K562 (cell line): ENCODE results near the gene E2F1. TPM values are rescaled to one million over a fixed set of nuclear protein-coding genes. Genes with fewer than 3 reads are reported as not detected.
A peak's percentile ranks its signal among the peaks of the same experiment; 100 is the strongest.

Experiments used
- ARID2 ChIP-seq: fragments of 450-650 bp; IDR thresholded peaks from 2 replicates; pipeline ENCODE4 v1.6.1; 2017; ENCODE audit warnings: antibody characterized with exemption, mild to moderate bottlenecking
- CCNT2 ChIP-seq: IDR thresholded peaks from 2 replicates; pipeline ENCODE4 v1.6.1; 2011; ENCODE audit warnings: borderline replicate concordance, low read depth, mild to moderate bottlenecking, moderate library complexity, mixed read lengths, low read length; ENCODE audit not compliant: insufficient read length; ENCODE audit errors: extremely low read depth
- COPS2 ChIP-seq: fragments of 450-650 bp; conservative IDR thresholded peaks from 2 replicates; pipeline ENCODE4 v1.6.1; 2016; ENCODE audit warnings: mild to moderate bottlenecking, moderate library complexity
- DPF2 ChIP-seq: fragments of 450-650 bp; IDR thresholded peaks from 2 replicates; pipeline ENCODE4 v1.6.1; 2016
- FOXM1 ChIP-seq, 2 experiments: fragments of 450-650 bp in 1 of 2; sonication (generic) in 1 of 2; formaldehyde crosslinking in 1 of 2; IDR thresholded peaks; 2 replicates each; pipeline versions ENCODE4 v1.6.1 to v1.9.0; 2017 to 2022; ENCODE audit warnings: low read depth in 2 of 2, mild to moderate bottlenecking in 2 of 2, missing genetic modification reagents in 1 of 2, moderate library complexity in 1 of 2
- HNRNPLL ChIP-seq: fragments of 200-400 bp; formaldehyde crosslinking; IDR thresholded peaks from 2 replicates; pipeline ENCODE4 v1.6.1; 2017; ENCODE audit warnings: low read length, low read depth, mild to moderate bottlenecking; ENCODE audit not compliant: poor library complexity, severe bottlenecking
- KHSRP ChIP-seq: fragments of 450-650 bp; IDR thresholded peaks from 2 replicates; pipeline ENCODE4 v1.6.1; 2017
- KLF6 ChIP-seq: fragments of 250-450 bp; sonication (Bioruptor Pico); IDR thresholded peaks from 2 replicates; pipeline ENCODE4 v1.4.0; 2020; ENCODE audit warnings: mild to moderate bottlenecking, moderate library complexity, borderline replicate concordance
- MAFK ChIP-seq: IDR thresholded peaks from 2 replicates; pipeline ENCODE4 v1.6.1; 2011; ENCODE audit warnings: low read length, improper control_type of control experiment
- RBBP5 ChIP-seq: fragments of 200-600 bp; sonication (generic); IDR thresholded peaks from 2 replicates; pipeline ENCODE4 v1.6.1; 2012; ENCODE audit warnings: borderline replicate concordance, mild to moderate bottlenecking, low read length, control low read depth, inconsistent platforms; ENCODE audit not compliant: insufficient read depth, poor library complexity, severe bottlenecking
- SMARCC2 ChIP-seq: fragments of 450-650 bp; IDR thresholded peaks from 2 replicates; pipeline ENCODE4 v1.6.1; 2017; ENCODE audit warnings: antibody characterized with exemption, moderate library complexity, mild to moderate bottlenecking, low read depth
- SOX6 ChIP-seq: fragments of 450-650 bp; IDR thresholded peaks from 2 replicates; pipeline ENCODE4 v1.6.1; 2014; ENCODE audit warnings: mild to moderate bottlenecking
- SREBF2 ChIP-seq: sonication (generic); formaldehyde crosslinking; IDR thresholded peaks from 2 replicates; pipeline ENCODE4 v1.4.0; 2020; ENCODE audit warnings: mild to moderate bottlenecking, missing genetic modification reagents
- YY1 ChIP-seq, 3 experiments: IDR thresholded peaks; 2 replicates each; pipeline ENCODE4 v1.6.1; 2011; ENCODE audit warnings: low read length in 2 of 3, mild to moderate bottlenecking in 2 of 3, moderate library complexity in 2 of 3, borderline replicate concordance in 1 of 3, control low read depth in 1 of 3, low read depth in 1 of 3; ENCODE audit not compliant: insufficient read depth in 3 of 3, insufficient replicate concordance in 2 of 3, control insufficient read depth in 1 of 3, insufficient read length in 1 of 3; ENCODE audit errors: extremely low read depth in 1 of 3
- ZBTB7A ChIP-seq: IDR thresholded peaks from 2 replicates; pipeline ENCODE4 v1.6.1; 2011; ENCODE audit warnings: low read depth, mild to moderate bottlenecking, low read length, moderate library complexity, borderline replicate concordance; ENCODE audit not compliant: control insufficient read depth
- ZNF263 ChIP-seq: sonication (generic); formaldehyde crosslinking; IDR thresholded peaks from 2 replicates; pipeline ENCODE4 v1.8.0; 2022; ENCODE audit warnings: mild to moderate bottlenecking, missing genetic modification reagents, borderline replicate concordance
- ZNF644 ChIP-seq: fragments of 200-800 bp; sonication (Bioruptor generic); IDR thresholded peaks from 2 replicates; pipeline ENCODE4 v1.6.1; 2016; ENCODE audit warnings: low read depth, missing genetic modification characterization, missing compliant biosample characterization
- polyA plus RNA-seq, 8 experiments: library from polyadenylated mRNA; depleted of rRNA in 4 of 8; stranded (reverse) in 5 of 8; unstranded in 3 of 8; fragments of >200 nt; fragmentation: Nextera tagmentation in 2 of 8; fragmentation: Illumina TruSeq in 1 of 8; extraction: Ambion mirVana in 2 of 8; extraction: Trizol in 1 of 8; gene quantifications; 2 replicates each; pipeline versions ENCODE4 v1.2.1 to v1.2.3, GENCODE V29; 2011 to 2014; ENCODE audit warnings: inconsistent platforms in 1 of 8, missing spikeins in 1 of 8
- total RNA-seq, 7 experiments: library from RNA; depleted of rRNA in 6 of 7; stranded (reverse); fragments of >200 nt in 6 of 7; fragmentation: Illumina TruSeq in 2 of 7; extraction: Trizol in 2 of 7; gene quantifications; 2 replicates each; pipeline versions ENCODE4 v1.2.1 to v1.2.3, GENCODE V29; 2011 to 2021; ENCODE audit warnings: low replicate concordance in 1 of 7
- TF ChIP-seq, protein P1 (sequence below): IDR thresholded peaks from 2 replicates; pipeline ENCODE4 v1.6.1; 2014; ENCODE audit warnings: antibody characterized with exemption
- TF ChIP-seq, protein P2 (sequence below), 3 experiments: fragments of 200-800 bp in 1 of 3; fragments of 250-450 bp in 1 of 3; fragments of 450-650 bp in 1 of 3; sonication (Bioruptor Pico) in 1 of 3; sonication (Bioruptor generic) in 1 of 3; formaldehyde crosslinking in 1 of 3; IDR thresholded peaks; 2 replicates each; pipeline versions ENCODE4 v1.6.1 to v1.8.0; 2016 to 2022; ENCODE audit warnings: mild to moderate bottlenecking in 2 of 3, missing genetic modification characterization in 2 of 3, missing compliant biosample characterization in 1 of 3, moderate library complexity in 1 of 3

The E2F1 gene
- total and polyA plus RNA-seq, 9 of the 15 experiments (the other 6 are each of a cell fraction or from before 2014, with no cell fraction given): 0.14 to 30.6 (median 13.1) TPM

DNA sequence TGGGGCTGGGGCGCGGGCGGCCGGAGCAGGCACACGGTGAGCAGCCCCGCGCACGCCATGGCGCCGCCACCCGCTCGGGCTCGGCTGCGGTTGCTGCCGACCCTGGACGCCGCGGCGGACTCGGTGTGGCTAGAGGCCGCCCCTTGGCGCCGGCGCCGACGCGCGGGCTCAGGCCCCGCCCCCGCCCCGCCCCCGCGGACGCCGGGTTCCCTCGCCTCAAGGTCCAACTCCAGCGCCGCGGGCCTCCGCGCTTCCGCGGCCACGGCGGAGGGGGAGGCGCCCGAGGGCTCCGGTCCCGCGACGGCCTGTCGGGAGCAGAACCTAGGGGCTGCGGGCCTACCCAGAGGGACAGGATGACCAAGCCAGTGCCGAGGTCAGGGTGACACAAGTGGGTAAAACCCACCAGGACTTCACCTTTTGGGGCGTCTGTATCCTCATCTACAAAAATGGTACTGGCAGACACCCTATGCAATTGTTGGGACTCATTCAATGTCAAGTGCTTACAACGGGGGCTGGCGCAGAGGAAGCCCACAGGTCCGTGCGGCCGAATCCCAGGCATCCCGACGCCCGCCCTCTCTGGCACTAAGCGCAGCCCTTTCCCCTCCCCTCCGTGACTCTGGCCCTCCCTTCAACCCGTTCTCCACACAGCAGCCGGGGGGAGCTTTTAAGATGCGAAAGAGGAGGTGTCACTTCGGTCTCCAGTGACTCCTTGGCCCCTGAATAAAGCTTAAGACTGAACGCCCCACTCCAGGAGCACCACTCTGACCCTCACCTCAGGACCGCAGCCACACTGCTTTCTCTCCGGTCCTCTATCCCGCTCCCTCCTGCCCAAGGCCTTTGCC lies 11.7 kb downstream of the E2F1 start, which contains the start of gene NECAB3 (continued):
- TF ChIP-seq FOXM1 (IDR thresholded peaks at IDR 0.05; ENCODE audit: low read depth) (no peak), FOXM1 (CRISPR knock-in tag; IDR thresholded peaks at IDR 0.05; ENCODE audit: low read depth) (no peak), RBBP5 (no peak), SOX6 (no peak), ZBTB7A (peak; percentile 57; the same call in 1 of the 2 replicates), DPF2 (no peak), CCNT2 (peak; percentile 80), MAFK (no peak), KHSRP (no peak), ZNF263 (no peak), HNRNPLL (no peak), ZNF644 (tag) (no peak), YY1 (IDR thresholded peaks at IDR 0.05; ENCODE audit: borderline replicate concordance in 1 of 3, control insufficient read depth in 1 of 3, extremely low read depth in 1 of 3, insufficient read depth in 3 of 3, insufficient read length in 1 of 3, insufficient replicate concordance in 2 of 3, low read depth in 1 of 3, low read length in 2 of 3) (peak; percentile 17 to 83 (median 75)), KLF6 (CRISPR knock-in tag) (no peak), ARID2 (no peak), SREBF2 (CRISPR knock-in tag) (no peak), SMARCC2 (no peak), COPS2 (no peak)
- TF ChIP-seq, protein P1, sequence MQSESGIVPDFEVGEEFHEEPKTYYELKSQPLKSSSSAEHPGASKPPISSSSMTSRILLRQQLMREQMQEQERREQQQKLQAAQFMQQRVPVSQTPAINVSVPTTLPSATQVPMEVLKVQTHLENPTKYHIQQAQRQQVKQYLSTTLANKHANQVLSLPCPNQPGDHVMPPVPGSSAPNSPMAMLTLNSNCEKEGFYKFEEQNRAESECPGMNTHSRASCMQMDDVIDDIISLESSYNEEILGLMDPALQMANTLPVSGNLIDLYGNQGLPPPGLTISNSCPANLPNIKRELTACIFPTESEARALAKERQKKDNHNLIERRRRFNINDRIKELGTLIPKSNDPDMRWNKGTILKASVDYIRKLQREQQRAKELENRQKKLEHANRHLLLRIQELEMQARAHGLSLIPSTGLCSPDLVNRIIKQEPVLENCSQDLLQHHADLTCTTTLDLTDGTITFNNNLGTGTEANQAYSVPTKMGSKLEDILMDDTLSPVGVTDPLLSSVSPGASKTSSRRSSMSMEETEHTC: no peak
- TF ChIP-seq, protein P2, sequence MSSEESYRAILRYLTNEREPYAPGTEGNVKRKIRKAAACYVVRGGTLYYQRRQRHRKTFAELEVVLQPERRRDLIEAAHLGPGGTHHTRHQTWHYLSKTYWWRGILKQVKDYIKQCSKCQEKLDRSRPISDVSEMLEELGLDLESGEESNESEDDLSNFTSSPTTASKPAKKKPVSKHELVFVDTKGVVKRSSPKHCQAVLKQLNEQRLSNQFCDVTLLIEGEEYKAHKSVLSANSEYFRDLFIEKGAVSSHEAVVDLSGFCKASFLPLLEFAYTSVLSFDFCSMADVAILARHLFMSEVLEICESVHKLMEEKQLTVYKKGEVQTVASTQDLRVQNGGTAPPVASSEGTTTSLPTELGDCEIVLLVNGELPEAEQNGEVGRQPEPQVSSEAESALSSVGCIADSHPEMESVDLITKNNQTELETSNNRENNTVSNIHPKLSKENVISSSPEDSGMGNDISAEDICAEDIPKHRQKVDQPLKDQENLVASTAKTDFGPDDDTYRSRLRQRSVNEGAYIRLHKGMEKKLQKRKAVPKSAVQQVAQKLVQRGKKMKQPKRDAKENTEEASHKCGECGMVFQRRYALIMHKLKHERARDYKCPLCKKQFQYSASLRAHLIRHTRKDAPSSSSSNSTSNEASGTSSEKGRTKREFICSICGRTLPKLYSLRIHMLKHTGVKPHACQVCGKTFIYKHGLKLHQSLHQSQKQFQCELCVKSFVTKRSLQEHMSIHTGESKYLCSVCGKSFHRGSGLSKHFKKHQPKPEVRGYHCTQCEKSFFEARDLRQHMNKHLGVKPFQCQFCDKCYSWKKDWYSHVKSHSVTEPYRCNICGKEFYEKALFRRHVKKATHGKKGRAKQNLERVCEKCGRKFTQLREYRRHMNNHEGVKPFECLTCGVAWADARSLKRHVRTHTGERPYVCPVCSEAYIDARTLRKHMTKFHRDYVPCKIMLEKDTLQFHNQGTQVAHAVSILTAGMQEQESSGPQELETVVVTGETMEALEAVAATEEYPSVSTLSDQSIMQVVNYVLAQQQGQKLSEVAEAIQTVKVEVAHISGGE (CRISPR knock-in tag; IDR thresholded peaks at IDR 0.05): 0 out of 6 replicates have a peak, but pooled peaks of 1 of the 3 experiments have one; percentile 43
